Measurements from ENCODE around the gene ROMO1.

ROMO1 gene

GRCh38 chr20:35699127-35699956 lies at the start of gene ROMO1, which contains the start of gene NFS1:
TSS of gene ROMO1 (plus strand) at chr20:35699405. CDS start at chr20:35699633, 228 bp downstream.
TSS of gene NFS1 (minus strand) at chr20:35699352. CDS start at chr20:35699288, 64 bp downstream.
- DNase-seq, result peak; percentile 90

GRCh38 chr20:35650632-35651031 lies 48.6 kb upstream of the ROMO1 start:
- DNase-seq, result no peak

- no peak for DNase-seq
These were observed 47.2 kb upstream of the ROMO1 start for GRCh38 chr20:35651958-35652357.

GRCh38 chr20:35652641-35653429 lies 46.4 kb upstream of the ROMO1 start:
- DNase-seq, result no peak

DNA sequence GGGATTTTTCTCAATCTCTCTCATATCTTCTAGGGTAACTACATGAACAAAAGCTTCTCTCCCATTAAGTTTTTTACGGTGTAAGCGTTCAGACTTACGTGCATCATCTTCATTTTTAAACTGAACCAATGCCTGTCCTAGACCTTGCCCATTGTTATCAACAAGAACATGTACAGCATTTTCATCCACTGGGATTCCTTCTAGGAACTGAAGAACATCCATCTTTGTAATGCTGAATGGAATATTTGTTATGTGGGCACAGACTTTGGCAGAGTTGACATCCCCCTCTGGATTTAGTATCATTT lies 45.8 kb upstream of the ROMO1 start:
- DNase-seq, result no peak

GRCh38 chr20:35653893-35654292 lies 45.3 kb upstream of the ROMO1 start:
- no peak for DNase-seq

DNA sequence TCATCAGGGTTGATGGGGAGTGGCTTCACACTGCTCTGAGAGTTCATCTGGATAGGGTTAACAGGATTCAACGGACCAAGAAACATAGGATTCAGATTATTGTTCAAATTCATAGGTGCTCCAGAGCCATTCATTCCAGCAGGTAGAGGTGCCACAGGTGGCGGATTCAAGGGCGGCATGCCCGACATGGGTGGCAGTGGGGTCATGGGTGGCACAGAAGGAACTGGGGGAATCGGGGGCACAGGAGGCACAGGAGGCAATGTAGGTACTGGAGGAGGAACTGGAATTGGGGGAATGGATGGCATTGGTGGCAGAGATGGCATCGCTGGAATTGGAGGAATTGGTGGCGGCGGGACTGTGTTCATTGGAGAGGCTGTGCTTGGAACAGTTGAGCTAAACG lies 44.8 kb upstream of the ROMO1 start:
- no peak for DNase-seq

- DNase-seq, result no peak
These were observed 41.9 kb upstream of the ROMO1 start for GRCh38 chr20:35657271-35657670.

- DNase-seq, result no peak
These were observed 38.9 kb upstream of the ROMO1 start for GRCh38 chr20:35660122-35660937.

GRCh38 chr20:35661053-35661452 lies 38.2 kb upstream of the ROMO1 start:
- DNase-seq, result peak; percentile 33

- no peak for DNase-seq
These were observed 37.3 kb upstream of the ROMO1 start for GRCh38 chr20:35661908-35662307.

DNA sequence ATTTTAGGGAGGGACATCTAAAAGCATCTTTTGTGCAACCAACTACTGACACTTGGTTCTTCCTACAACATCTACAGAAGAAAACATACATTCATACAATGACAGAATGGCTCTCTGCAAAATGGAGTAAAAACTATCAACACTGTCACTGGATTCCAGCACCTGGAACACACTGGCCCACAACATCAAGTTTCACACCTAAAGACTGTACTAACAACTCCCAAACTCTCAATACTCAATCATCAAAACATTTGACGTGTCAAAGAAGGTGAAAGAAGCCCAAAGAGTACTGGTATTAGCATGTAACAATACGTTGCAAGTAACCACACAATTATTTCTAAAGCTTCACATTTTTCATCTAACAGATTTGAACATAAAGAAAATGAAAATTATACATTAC lies 36.7 kb upstream of the ROMO1 start:
- DNase-seq, result no peak

- peak; percentile 78 for DNase-seq
These were observed 35.4 kb upstream of the ROMO1 start for GRCh38 chr20:35663516-35664465.

DNA sequence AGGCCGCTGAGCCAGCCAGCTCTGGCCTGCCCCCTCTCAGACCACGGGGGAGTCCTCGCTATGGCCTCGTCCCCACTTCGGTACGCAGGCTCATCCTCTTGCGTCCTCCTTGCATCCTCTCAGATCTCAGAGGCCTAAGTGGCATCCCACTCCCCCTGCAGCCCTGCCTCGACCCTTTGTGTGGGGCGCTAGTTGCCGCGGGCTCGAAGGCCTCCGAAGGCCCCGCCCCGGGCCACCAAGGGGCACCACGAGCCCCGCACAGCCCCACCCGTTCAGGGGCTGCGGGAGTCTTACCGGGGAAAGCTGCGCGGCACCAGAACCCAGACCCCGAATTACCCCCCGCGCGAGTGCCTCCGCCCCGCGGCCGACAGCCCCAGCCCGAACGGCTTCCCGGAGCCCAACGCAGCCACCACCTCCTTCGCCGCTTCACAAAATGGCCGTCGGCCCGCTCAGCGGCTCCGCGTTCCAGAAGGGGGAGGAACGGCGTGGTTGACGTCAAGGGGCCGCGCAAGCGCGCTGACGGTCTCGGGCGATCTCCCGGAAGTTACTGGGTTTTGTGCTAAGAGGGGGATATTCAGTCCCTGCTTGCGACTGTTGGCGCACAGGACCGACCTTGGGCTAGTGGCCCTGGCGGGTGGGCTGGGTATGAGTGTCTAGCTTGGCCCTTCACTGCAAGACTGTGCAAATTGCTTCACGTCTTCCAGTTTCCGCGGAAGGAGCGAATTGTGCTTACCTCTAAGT lies 34.6 kb upstream of the ROMO1 start, which contains the start of the genes CPNE1 and RBM12:
Gene CPNE1 (minus strand): TSS at position 435 of the 741 bp plus-strand sequence. CDS start 31,977 bp downstream, outside the sequence.
Gene RBM12 (minus strand): TSS at position 435 of the 741 bp plus-strand sequence. CDS start 9,578 bp downstream, outside the sequence.
- peak; percentile 95 for DNase-seq

GRCh38 chr20:35665949-35666288 lies 33.3 kb upstream of the ROMO1 start:
- DNase-seq, result no peak

DNA sequence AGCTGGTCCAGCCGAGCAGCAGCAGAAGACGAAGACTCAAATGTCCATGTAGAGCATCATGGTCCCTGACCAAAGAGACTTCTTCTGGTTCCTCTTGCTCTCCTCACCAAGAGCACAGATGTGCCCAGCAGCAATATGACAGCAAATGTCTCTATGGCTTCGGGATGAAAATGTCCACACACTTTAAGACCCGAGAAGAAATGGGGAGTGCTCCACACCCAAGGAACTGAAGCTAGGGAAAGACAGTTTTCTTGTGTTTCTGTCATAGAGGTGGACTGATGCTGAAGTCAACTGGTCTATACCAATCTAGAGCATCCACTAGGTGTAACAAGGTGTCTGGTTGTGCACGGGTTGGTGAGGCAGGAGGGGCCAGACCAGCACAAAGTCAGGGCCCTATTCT lies 30.0 kb upstream of the ROMO1 start:
- DNase-seq, result no peak

DNA sequence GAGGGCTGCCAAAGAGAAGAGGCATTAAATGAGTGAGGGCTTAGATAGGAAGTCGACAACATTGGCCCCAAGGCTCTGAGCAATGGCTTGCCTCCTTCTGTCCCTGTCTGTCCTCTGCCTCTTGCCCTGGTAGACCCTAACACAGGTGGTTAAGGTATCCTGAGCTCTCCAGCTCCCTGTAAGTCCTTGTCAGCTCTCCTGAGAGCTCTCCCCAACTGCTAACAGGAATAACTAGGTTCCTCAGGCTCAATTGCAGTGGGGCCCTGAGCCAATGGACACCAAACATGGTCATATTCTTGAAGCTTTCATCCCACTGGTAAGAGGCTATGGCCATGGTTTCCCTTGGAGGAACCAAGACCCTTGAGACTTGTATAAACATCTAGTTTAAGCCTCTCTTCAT lies 29.5 kb upstream of the ROMO1 start:
- no peak for DNase-seq

DNA sequence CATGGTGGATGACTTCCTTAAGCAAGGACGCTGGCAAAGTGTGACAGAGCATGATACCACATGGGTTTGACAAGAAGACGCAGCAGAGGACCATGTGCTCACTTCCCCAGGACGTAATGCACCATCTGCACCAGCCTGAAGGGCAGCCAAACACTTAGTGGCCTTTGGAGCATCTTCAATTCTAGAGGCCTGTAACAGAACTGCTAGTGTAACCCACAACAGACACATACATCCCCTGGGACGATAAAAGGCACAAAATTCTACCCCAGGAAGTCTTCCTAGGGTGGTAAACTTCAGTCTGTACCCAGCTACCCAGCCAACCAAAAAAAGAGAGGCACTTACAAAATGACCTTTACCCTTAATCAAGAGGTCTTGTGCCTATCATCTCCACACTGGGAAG lies 25.3 kb upstream of the ROMO1 start:
- no peak for DNase-seq

GRCh38 chr20:35674921-35675320 lies 24.3 kb upstream of the ROMO1 start:
- DNase-seq, result no peak

DNA sequence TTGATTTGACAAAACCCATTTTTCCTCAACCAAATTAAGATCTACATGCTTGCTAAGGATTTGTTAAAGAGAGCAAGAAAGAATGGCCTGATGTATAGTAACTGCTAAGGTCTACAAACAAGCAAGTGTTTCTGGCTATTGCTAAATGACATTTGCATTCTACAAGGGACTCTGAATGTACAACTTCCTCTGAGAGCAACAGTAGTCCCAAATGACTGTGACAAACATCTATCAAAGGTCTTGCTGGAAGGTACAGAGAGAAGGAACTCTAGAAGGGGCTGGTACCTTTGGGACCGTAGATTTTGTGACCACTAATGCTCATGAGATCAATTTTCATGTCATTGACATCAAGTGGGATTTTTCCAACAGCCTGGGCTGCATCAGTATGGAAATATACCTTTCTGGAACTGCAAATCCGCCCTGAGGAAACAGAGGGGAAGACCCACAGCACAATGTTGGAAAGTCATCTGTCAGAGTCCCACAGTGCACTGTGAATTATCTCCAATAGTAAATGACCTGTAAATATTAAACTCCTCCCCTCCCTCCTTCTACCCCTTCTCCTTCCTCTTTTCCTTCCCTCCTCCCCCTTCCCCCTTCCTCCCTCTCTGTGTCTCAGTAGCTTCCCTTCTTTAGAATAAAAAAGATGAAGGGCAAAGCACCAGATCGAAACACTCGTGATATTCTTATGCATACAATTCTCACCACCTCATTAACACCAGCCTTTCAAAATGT lies 18.6 kb upstream of the ROMO1 start:
- DNase-seq, result no peak

- DNase-seq, result no peak
These were observed 17.2 kb upstream of the ROMO1 start for GRCh38 chr20:35681960-35682359.

Measured in CD4-positive, alpha-beta T cell treated with Interleukin-10 for 1 hour (primary cell).